ENCODE data around the gene SSH3.

GRCh38 chr11:67316882-67317204 is 13.5 kb downstream of the SSH3 start:
- no peak for TF ChIP-seq CTCF (IDR thresholded peaks at IDR 0.05; ENCODE audit: insufficient read depth, low read depth, low read length)
- no peak for TF ChIP-seq EZH2 (IDR thresholded peaks at IDR 0.05; ENCODE audit: insufficient read depth, low read length)
